ENCODE data around the gene NME4.
"Not testable (repeated sequence)": the region's sequence is repeated elsewhere in the genome, so short reads cannot be mapped to it uniquely, and the experiment has no call there.

The NME4 gene

GRCh38 chr16:411576-412265 is 14.7 kb downstream of the NME4 start:
- no peak overlapping the region for H3K27ac Mint-ChIP-seq
- no peaks in the 10 kb centered on the region for H3K4me1 Mint-ChIP-seq (ENCODE audit: low read depth)
- H3K9me3 Mint-ChIP-seq, result no peaks in the 10 kb centered on the region
- no peak overlapping the region for H3K4me3 Mint-ChIP-seq
- no peak for DNase-seq
- peaks cover 13% of the 10 kb centered on the region for H3K36me3 Mint-ChIP-seq (ENCODE audit: low read depth)
- H3K27me3 Mint-ChIP-seq, result no peaks in the 10 kb centered on the region

GRCh38 chr16:414395-415169 is 17.6 kb downstream of the NME4 start:
- Mint-ChIP-seq H3K9me3 (no peaks in the 10 kb centered on the region), H3K27me3 (no peaks in the 10 kb centered on the region)
- DNase-seq, result no peak

GRCh38 chr16:415170-415498 is 18.1 kb downstream of the NME4 start:
- H3K4me3 Mint-ChIP-seq; H3K4me1 Mint-ChIP-seq (ENCODE audit: low read depth); H3K27me3 Mint-ChIP-seq; H3K9me3 Mint-ChIP-seq; H3K27ac Mint-ChIP-seq; DNase-seq: not testable (repeated sequence)
- peaks cover 10% of the 10 kb centered on the region for H3K36me3 Mint-ChIP-seq (ENCODE audit: low read depth)

More at GRCh38 chr16:414395-415169, 17.6 kb downstream of the NME4 start:
- no peaks in the 10 kb centered on the region for H3K4me1 Mint-ChIP-seq (ENCODE audit: low read depth)
- H3K27ac Mint-ChIP-seq, result no peak overlapping the region
- peaks cover 13% of the 10 kb centered on the region for H3K36me3 Mint-ChIP-seq (ENCODE audit: low read depth)
- H3K4me3 Mint-ChIP-seq, result no peak overlapping the region

GRCh38 chr16:422179-422578 is 25.2 kb downstream of the NME4 start:
- not testable (repeated sequence) for H3K36me3 Mint-ChIP-seq (ENCODE audit: low read depth); H3K9me3 Mint-ChIP-seq; H3K4me3 Mint-ChIP-seq; DNase-seq; H3K27ac Mint-ChIP-seq
- Mint-ChIP-seq H3K27me3 (peaks cover 11% of the 10 kb centered on the region), H3K4me1 (ENCODE audit: low read depth) (peaks cover 17% of the 10 kb centered on the region)

- peaks cover 35% of the 10 kb centered on the region for H3K4me1 Mint-ChIP-seq (ENCODE audit: low read depth)
- peak overlapping the region; percentile 80 for H3K4me3 Mint-ChIP-seq
- peaks cover 11% of the 10 kb centered on the region for H3K27me3 Mint-ChIP-seq
- H3K36me3 Mint-ChIP-seq (ENCODE audit: low read depth), result peaks cover 17% of the 10 kb centered on the region
- DNase-seq, result no peak
- peak overlapping the region; percentile 50 for H3K27ac Mint-ChIP-seq
- no peaks in the 10 kb centered on the region for H3K9me3 Mint-ChIP-seq
These were observed 27.1 kb downstream of the NME4 start for GRCh38 chr16:424033-424622.

- H3K4me1 Mint-ChIP-seq (ENCODE audit: low read depth), result peaks cover 36% of the 10 kb centered on the region
- peak overlapping the region; percentile 50 for H3K27ac Mint-ChIP-seq
- peaks cover 20% of the 10 kb centered on the region for H3K36me3 Mint-ChIP-seq (ENCODE audit: low read depth)
- H3K9me3 Mint-ChIP-seq, result no peaks in the 10 kb centered on the region
- no peak for DNase-seq
- peaks cover 11% of the 10 kb centered on the region for H3K27me3 Mint-ChIP-seq
- H3K4me3 Mint-ChIP-seq, result peak overlapping the region; percentile 80
These were observed 27.7 kb downstream of the NME4 start for GRCh38 chr16:424623-425081.

GRCh38 chr16:425082-425718 is 28.2 kb downstream of the NME4 start, which contains the start of gene RAB11FIP3:
RAB11FIP3 (plus strand) TSS chr16:425649; CDS start chr16:426007, 358 bp downstream.
- H3K4me3 Mint-ChIP-seq, result peak within 1 kb of the TSS; percentile 80
- no peaks in the 10 kb centered on the region for H3K9me3 Mint-ChIP-seq
- peaks cover 36% of the 10 kb centered on the region for H3K4me1 Mint-ChIP-seq (ENCODE audit: low read depth)
- peaks cover 23% of the 10 kb centered on the region for H3K36me3 Mint-ChIP-seq (ENCODE audit: low read depth)
- peak within 1 kb of the TSS; percentile 91 for H3K27ac Mint-ChIP-seq
- peak; percentile 93 for DNase-seq
- peaks cover 11% of the 10 kb centered on the region for H3K27me3 Mint-ChIP-seq

GRCh38 chr16:425740-426114 is 28.7 kb downstream of the NME4 start:
- peaks cover 25% of the 10 kb centered on the region for H3K36me3 Mint-ChIP-seq (ENCODE audit: low read depth)
- peak overlapping the region; percentile 80 for H3K4me3 Mint-ChIP-seq
- peaks cover 11% of the 10 kb centered on the region for H3K27me3 Mint-ChIP-seq
- H3K27ac Mint-ChIP-seq, result peak overlapping the region; percentile 91
- peaks cover 36% of the 10 kb centered on the region for H3K4me1 Mint-ChIP-seq (ENCODE audit: low read depth)
- H3K9me3 Mint-ChIP-seq, result no peaks in the 10 kb centered on the region
- DNase-seq, result no peak

- Mint-ChIP-seq H3K4me1 (ENCODE audit: low read depth) (peaks cover 39% of the 10 kb centered on the region), H3K36me3 (ENCODE audit: low read depth) (peaks cover 29% of the 10 kb centered on the region), H3K4me3 (peak overlapping the region; percentile 78), H3K27me3 (peaks cover 11% of the 10 kb centered on the region), H3K9me3 (no peaks in the 10 kb centered on the region), H3K27ac (peak overlapping the region; percentile 66)
- DNase-seq, result peak; percentile 45
These were observed 29.3 kb downstream of the NME4 start for GRCh38 chr16:426115-426905.

GRCh38 chr16:426906-427249 is 29.9 kb downstream of the NME4 start:
- peak overlapping the region; percentile 78 for H3K4me3 Mint-ChIP-seq
- peaks cover 39% of the 10 kb centered on the region for H3K4me1 Mint-ChIP-seq (ENCODE audit: low read depth)
- no peak for DNase-seq
- H3K36me3 Mint-ChIP-seq (ENCODE audit: low read depth), result peaks cover 29% of the 10 kb centered on the region
- H3K27me3 Mint-ChIP-seq, result peaks cover 11% of the 10 kb centered on the region
- H3K9me3 Mint-ChIP-seq, result no peaks in the 10 kb centered on the region
- peak overlapping the region; percentile 66 for H3K27ac Mint-ChIP-seq

GRCh38 chr16:427250-427649 is 30.3 kb downstream of the NME4 start:
- Mint-ChIP-seq H3K4me1 (ENCODE audit: low read depth) (peaks cover 39% of the 10 kb centered on the region), H3K9me3 (no peaks in the 10 kb centered on the region), H3K27ac (peak overlapping the region; percentile 66), H3K27me3 (peaks cover 11% of the 10 kb centered on the region), H3K4me3 (peak overlapping the region; percentile 78), H3K36me3 (ENCODE audit: low read depth) (peaks cover 29% of the 10 kb centered on the region)
- DNase-seq, result no peak

- H3K4me1 Mint-ChIP-seq (ENCODE audit: low read depth), result peaks cover 28% of the 10 kb centered on the region
- no peak overlapping the region for H3K27ac Mint-ChIP-seq
- peaks cover 37% of the 10 kb centered on the region for H3K36me3 Mint-ChIP-seq (ENCODE audit: low read depth)
- H3K4me3 Mint-ChIP-seq, result no peak overlapping the region
- H3K9me3 Mint-ChIP-seq, result no peaks in the 10 kb centered on the region
- H3K27me3 Mint-ChIP-seq, result no peaks in the 10 kb centered on the region
- no peak for DNase-seq
These were observed 33.9 kb downstream of the NME4 start for GRCh38 chr16:430904-431303.

- peaks cover 19% of the 10 kb centered on the region for H3K36me3 Mint-ChIP-seq (ENCODE audit: low read depth)
These were observed 43.6 kb downstream of the NME4 start for GRCh38 chr16:440627-441026.

GRCh38 chr16:441447-441846 is 44.4 kb downstream of the NME4 start:
- H3K27ac Mint-ChIP-seq, result no peak overlapping the region
- no peaks in the 10 kb centered on the region for H3K27me3 Mint-ChIP-seq
- DNase-seq, result no peak
- H3K36me3 Mint-ChIP-seq (ENCODE audit: low read depth), result peaks cover 19% of the 10 kb centered on the region
- H3K4me3 Mint-ChIP-seq, result no peak overlapping the region
- no peaks in the 10 kb centered on the region for H3K9me3 Mint-ChIP-seq
- H3K4me1 Mint-ChIP-seq (ENCODE audit: low read depth), result peaks cover 2% of the 10 kb centered on the region

More at GRCh38 chr16:440627-441026, 43.6 kb downstream of the NME4 start:
- Mint-ChIP-seq H3K27ac (no peak overlapping the region), H3K4me3 (no peak overlapping the region), H3K9me3 (no peaks in the 10 kb centered on the region), H3K4me1 (ENCODE audit: low read depth) (peaks cover 2% of the 10 kb centered on the region), H3K27me3 (no peaks in the 10 kb centered on the region)
- DNase-seq, result no peak

Data from activated T-cell treated with anti-CD3 and anti-CD28 coated beads, Interleukin-2, amount 50 U/mL, for 24 hours (primary cell).